SK-N-SH (cell line): ENCODE data around the gene PHKB. TPM values are rescaled to one million over a fixed set of nuclear protein-coding genes. Genes with fewer than 3 reads are reported as not detected.

ENCODE experiments used
- CTCF ChIA-PET: fragments of 300-600, 350-600 bp; formaldehyde crosslinking; extraction: SDS; loops from one replicate; lab custom pipeline; 2021; lab: Yijun Ruan, JAX
- POLR2A ChIA-PET: fragments of 350-600 bp; sonication (Branson Sonifier 250); formaldehyde crosslinking; extraction: SDS; loops from one replicate; lab custom pipeline; 2020; ENCODE audit warnings: antibody characterized with exemption, inconsistent platforms; lab: Yijun Ruan, JAX
- DNase-seq: peaks from one replicate; pipeline ENCODE4 v3.0.0; 2012
- H2AFZ ChIP-seq: fragments of 200-600 bp; sonication (generic); 2 replicates; pipeline ENCODE4 v1.8.1; 2016; ENCODE audit warnings: antibody characterized with exemption, mild to moderate bottlenecking, low read depth
- H3F3A ChIP-seq: fragments of 200-600 bp; sonication (generic); replicated peaks from 2 replicates; pipeline ENCODE3; 2016; ENCODE audit warnings: antibody characterized with exemption, mild to moderate bottlenecking; ENCODE audit not compliant: insufficient read depth
- H3K27ac ChIP-seq, 2 experiments: fragments of 200-500 bp in 1 of 2; fragments of 200-600 bp in 1 of 2; sonication (Bioruptor generic) in 1 of 2; sonication (generic), shearing (Covaris generic) in 1 of 2; 2 replicates each; pipeline versions ENCODE4 v1.5.1 to v1.6.1; 2014 to 2016; ENCODE audit warnings: low read depth in 2 of 2, inconsistent platforms in 1 of 2, low read length in 1 of 2, mild to moderate bottlenecking in 1 of 2, mixed read lengths in 1 of 2
- H3K27me3 ChIP-seq: fragments of 200-600 bp; sonication (generic), shearing (Covaris generic); 2 replicates; pipeline ENCODE4 v1.6.1; 2016; ENCODE audit warnings: mixed run types; ENCODE audit not compliant: insufficient read depth
- H3K36me3 ChIP-seq, 2 experiments: fragments of 200-500 bp in 1 of 2; fragments of 200-600 bp in 1 of 2; sonication (Bioruptor generic) in 1 of 2; sonication (generic) in 1 of 2; replicated peaks in 1 of 2; 2 replicates each; pipeline versions ENCODE3 to v1.5.1; 2014 to 2016; ENCODE audit warnings: low read length in 1 of 2, mild to moderate bottlenecking in 1 of 2; ENCODE audit not compliant: insufficient read depth in 2 of 2, control insufficient read depth in 1 of 2
- H3K4me1 ChIP-seq, 2 experiments: fragments of 200-500 bp in 1 of 2; fragments of 200-600 bp in 1 of 2; sonication (Bioruptor generic) in 1 of 2; sonication (generic), shearing (Covaris generic) in 1 of 2; 2 replicates each; pipeline versions ENCODE4 v1.5.1 to v1.6.1; 2014 to 2016; ENCODE audit warnings: low read depth in 1 of 2, low read length in 1 of 2, mixed run types in 1 of 2; ENCODE audit not compliant: insufficient read depth in 2 of 2, control insufficient read depth in 1 of 2
- H3K4me2 ChIP-seq: fragments of 200-600 bp; sonication (generic), shearing (Covaris generic); 2 replicates; pipeline ENCODE4 v1.6.1; 2017; ENCODE audit warnings: mixed run types
- H3K4me3 ChIP-seq, 2 experiments: fragments of 200-500 bp in 1 of 2; fragments of 200-600 bp in 1 of 2; sonication (Bioruptor generic) in 1 of 2; sonication (generic), shearing (Covaris generic) in 1 of 2; 2 replicates each; pipeline versions ENCODE4 v1.5.1 to v1.8.1; 2014 to 2016; ENCODE audit warnings: low read depth in 2 of 2, inconsistent platforms in 1 of 2, low read length in 1 of 2, mild to moderate bottlenecking in 1 of 2, mixed read lengths in 1 of 2, moderate library complexity in 1 of 2
- H3K79me2 ChIP-seq: fragments of 200-600 bp; sonication (generic); 2 replicates; pipeline ENCODE4 v1.8.1; 2017; ENCODE audit warnings: mild to moderate bottlenecking; ENCODE audit not compliant: insufficient read depth
- H3K9ac ChIP-seq: fragments of 200-600 bp; sonication (generic); 2 replicates; pipeline ENCODE4 v1.6.1; 2017; ENCODE audit warnings: mixed run types
- H3K9me2 ChIP-seq: fragments of 200-600 bp; sonication (generic); 2 replicates; pipeline ENCODE4 v1.6.1; 2017; ENCODE audit warnings: mixed run types
- H3K9me3 ChIP-seq: fragments of 200-600 bp; sonication (generic); 2 replicates; pipeline ENCODE4 v1.6.1; 2017; ENCODE audit warnings: mixed run types, mild to moderate bottlenecking, moderate library complexity
- H4K20me1 ChIP-seq: fragments of 200-600 bp; sonication (generic); 2 replicates; pipeline ENCODE4 v1.6.1; 2017; ENCODE audit warnings: mild to moderate bottlenecking, mixed run types; ENCODE audit not compliant: insufficient read depth
- CHD2 ChIP-seq: fragments of 150-350 bp; IDR thresholded peaks from 2 replicates; pipeline ENCODE4 v1.6.1; 2018; ENCODE audit warnings: low read length; ENCODE audit not compliant: partially characterized antibody
- EP300 ChIP-seq, 2 experiments: IDR thresholded peaks; 2 replicates each; pipeline versions ENCODE4 v1.4.0 to v1.6.1; 2012; ENCODE audit warnings: borderline replicate concordance in 1 of 2, low read depth in 1 of 2, low read length in 1 of 2
- EZH2phosphoT487 ChIP-seq: fragments of 200-600 bp; sonication (generic); IDR thresholded peaks from 2 replicates; pipeline ENCODE4 v1.6.1; 2017; ENCODE audit warnings: low read depth, mixed run types, mild to moderate bottlenecking, antibody characterized with exemption, moderate library complexity, borderline replicate concordance
- FOSL2 ChIP-seq: IDR thresholded peaks from 2 replicates; pipeline ENCODE4 v1.4.0; 2012; ENCODE audit warnings: low read depth, mild to moderate bottlenecking, moderate library complexity, borderline replicate concordance
- GABPA ChIP-seq: IDR thresholded peaks from 2 replicates; pipeline ENCODE4 v1.4.0; 2012; ENCODE audit warnings: low read depth, mild to moderate bottlenecking
- GATA2 ChIP-seq: sonication (generic); formaldehyde crosslinking; IDR thresholded peaks from 2 replicates; pipeline ENCODE4 v1.5.0; 2020; ENCODE audit warnings: mild to moderate bottlenecking, missing genetic modification reagents
- MEF2A ChIP-seq: IDR thresholded peaks from 2 replicates; pipeline ENCODE4 v1.4.0; 2012; ENCODE audit warnings: low read depth, borderline replicate concordance
- MXI1 ChIP-seq: IDR thresholded peaks from 2 replicates; pipeline ENCODE4 v1.6.1; 2012; ENCODE audit warnings: mild to moderate bottlenecking, low read depth, low read length, improper control_type of control experiment
- NRF1 ChIP-seq: IDR thresholded peaks from 2 replicates; pipeline ENCODE4 v1.6.1; 2012; ENCODE audit warnings: low read depth, mild to moderate bottlenecking, low read length
- PBX3 ChIP-seq: IDR thresholded peaks from 2 replicates; pipeline ENCODE4; 2012
- POLR2AphosphoS5 ChIP-seq: IDR thresholded peaks from 2 replicates; pipeline ENCODE4 v1.6.1; 2012; ENCODE audit warnings: low read depth, low read length
- RAD21 ChIP-seq: IDR thresholded peaks from 2 replicates; pipeline ENCODE4 v1.6.1; 2012; ENCODE audit warnings: mild to moderate bottlenecking, low read length
- REST ChIP-seq: IDR thresholded peaks from 2 replicates; pipeline ENCODE4 v1.6.1; 2012; ENCODE audit warnings: mild to moderate bottlenecking, low read depth, low read length, moderate library complexity
- RFX5 ChIP-seq: IDR thresholded peaks from 2 replicates; pipeline ENCODE4 v1.6.1; 2012; ENCODE audit warnings: mild to moderate bottlenecking, improper control_type of control experiment, low read length
- RXRA ChIP-seq: IDR thresholded peaks from 2 replicates; pipeline ENCODE4 v1.4.0; 2012; ENCODE audit warnings: low read depth, mild to moderate bottlenecking, borderline replicate concordance
- SIN3A ChIP-seq: IDR thresholded peaks from 2 replicates; pipeline ENCODE4 v1.6.1; 2012; ENCODE audit warnings: low read depth, mild to moderate bottlenecking, low read length, moderate library complexity, borderline replicate concordance
- SMC3 ChIP-seq: IDR thresholded peaks from 2 replicates; pipeline ENCODE4 v1.6.1; 2012; ENCODE audit warnings: low read depth, low read length, improper control_type of control experiment
- TEAD4 ChIP-seq: IDR thresholded peaks from 2 replicates; pipeline ENCODE4 v1.4.0; 2012; ENCODE audit warnings: mild to moderate bottlenecking, borderline replicate concordance; ENCODE audit not compliant: insufficient read depth
- ZBTB33 ChIP-seq: IDR thresholded peaks from 2 replicates; pipeline ENCODE4 v1.4.0; 2012; ENCODE audit warnings: low read depth, borderline replicate concordance
- WGBS: methylation state at CpG from one replicate; pipeline ENCODE4 v1.1.6; 2017; ENCODE audit warnings: low lambda C conversion rate; 5-methylcytosine and 5-hydroxymethylcytosine counted together
- polyA plus RNA-seq, 3 experiments: library from polyadenylated mRNA; depleted of rRNA; stranded (reverse); fragments of >200 nt; gene quantifications; 2 replicates each; pipeline ENCODE4 v1.2.3, GENCODE V29; 2012
- TF ChIP-seq, protein P1 (sequence below): fragments of 150-350 bp; IDR thresholded peaks from 2 replicates; pipeline ENCODE4 v1.6.1; 2016; ENCODE audit warnings: mild to moderate bottlenecking, low read depth, low read length
- TF ChIP-seq, protein P2 (sequence below): IDR thresholded peaks from 2 replicates; pipeline ENCODE4 v1.4.0; 2012; ENCODE audit warnings: low read depth, borderline replicate concordance

Gene PHKB
- polyA plus RNA-seq, 1 of the 3 experiments (the other 2 are of a cell fraction): 20.8 TPM

GRCh38 chr16:47473792-47474191 is 12.7 kb downstream of the PHKB start:
- CTCF ChIA-PET: no interaction called here

DNA sequence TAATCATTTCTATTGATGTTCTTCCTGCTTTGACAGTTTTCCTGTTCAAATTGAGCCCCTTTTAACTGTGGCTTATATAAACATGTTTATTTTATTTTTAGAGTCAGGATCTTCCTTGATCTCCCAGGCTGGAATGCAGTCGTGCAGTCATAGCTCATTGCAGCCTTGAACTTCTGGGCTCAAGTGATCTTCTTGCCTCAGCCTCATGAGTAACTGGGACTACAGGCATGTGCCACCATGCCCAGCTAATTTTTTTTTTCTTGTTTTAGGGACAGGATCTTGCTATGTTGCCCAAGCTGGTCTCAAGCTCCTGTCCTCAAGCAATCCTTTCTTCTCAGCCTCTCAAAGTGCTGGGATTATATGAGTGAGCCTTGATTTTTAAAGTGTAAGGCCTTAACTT is 14.7 kb downstream of the PHKB start:
- CTCF ChIA-PET: no interaction called here
- TF ChIP-seq EP300 (IDR thresholded peaks at IDR 0.05; ENCODE audit: borderline replicate concordance in 1 of 2, low read depth in 1 of 2, low read length in 1 of 2): no peak
- no peak for TF ChIP-seq SMC3
- no peak for TF ChIP-seq PBX3
- no peak for TF ChIP-seq ZBTB33
- no peak for TF ChIP-seq CHD2
- TF ChIP-seq RAD21: no peak
- TF ChIP-seq REST: no peak
- TF ChIP-seq, protein P1, sequence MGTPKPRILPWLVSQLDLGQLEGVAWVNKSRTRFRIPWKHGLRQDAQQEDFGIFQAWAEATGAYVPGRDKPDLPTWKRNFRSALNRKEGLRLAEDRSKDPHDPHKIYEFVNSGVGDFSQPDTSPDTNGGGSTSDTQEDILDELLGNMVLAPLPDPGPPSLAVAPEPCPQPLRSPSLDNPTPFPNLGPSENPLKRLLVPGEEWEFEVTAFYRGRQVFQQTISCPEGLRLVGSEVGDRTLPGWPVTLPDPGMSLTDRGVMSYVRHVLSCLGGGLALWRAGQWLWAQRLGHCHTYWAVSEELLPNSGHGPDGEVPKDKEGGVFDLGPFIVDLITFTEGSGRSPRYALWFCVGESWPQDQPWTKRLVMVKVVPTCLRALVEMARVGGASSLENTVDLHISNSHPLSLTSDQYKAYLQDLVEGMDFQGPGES: no peak
- TF ChIP-seq FOSL2: no peak
- TF ChIP-seq, protein P2, sequence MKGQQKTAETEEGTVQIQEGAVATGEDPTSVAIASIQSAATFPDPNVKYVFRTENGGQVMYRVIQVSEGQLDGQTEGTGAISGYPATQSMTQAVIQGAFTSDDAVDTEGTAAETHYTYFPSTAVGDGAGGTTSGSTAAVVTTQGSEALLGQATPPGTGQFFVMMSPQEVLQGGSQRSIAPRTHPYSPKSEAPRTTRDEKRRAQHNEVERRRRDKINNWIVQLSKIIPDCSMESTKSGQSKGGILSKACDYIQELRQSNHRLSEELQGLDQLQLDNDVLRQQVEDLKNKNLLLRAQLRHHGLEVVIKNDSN: no peak

More at GRCh38 chr16:47473792-47474191, 12.7 kb downstream of the PHKB start:
- Histone ChIP-seq H3K36me3 (no peaks in the 10 kb centered on the region), H3K9me2 (no peaks in the 10 kb centered on the region), H3K4me1 (peaks cover 0 to 5% of the 10 kb centered on the region in 2 experiments; a peak in 2 of 4 replicates), H2AFZ (no peak overlapping the region)
- no peak for DNase-seq
- TF ChIP-seq GATA2 (CRISPR knock-in tag): no peak
- TF ChIP-seq GABPA: no peak
- no peak for TF ChIP-seq CHD2
- TF ChIP-seq MXI1: no peak
- no peak for TF ChIP-seq POLR2AphosphoS5
- no peak for TF ChIP-seq SMC3
- no peak for TF ChIP-seq NRF1
- TF ChIP-seq MEF2A: no peak
- no peak for TF ChIP-seq RXRA
- no peak for TF ChIP-seq TEAD4
- no peak for TF ChIP-seq PBX3
- TF ChIP-seq EZH2phosphoT487: no peak
- no peak for TF ChIP-seq RFX5
- no peak for TF ChIP-seq SIN3A
- TF ChIP-seq, all 33 proteins: peak for 0
- H3K4me2 ChIP-seq: no peak overlapping the region
- H3K27me3 ChIP-seq: no peaks in the 10 kb centered on the region
- H3K9ac ChIP-seq: no peak overlapping the region
- no peak overlapping the region for H3K27ac ChIP-seq
- H3F3A ChIP-seq: no peaks in the 10 kb centered on the region
- POLR2A ChIA-PET: no interaction called here
- H3K9me3 ChIP-seq: no peaks in the 10 kb centered on the region
- peaks cover 29% of the 10 kb centered on the region for H3K79me2 ChIP-seq
- H4K20me1 ChIP-seq: no peaks in the 10 kb centered on the region
- no peak overlapping the region for H3K4me3 ChIP-seq
- WGBS: 91% methylated on average over 3 of the region's 3 CpGs

More for the DNA sequence above, 14.7 kb downstream of the PHKB start:
- no peaks in the 10 kb centered on the region for H4K20me1 ChIP-seq
- no peaks in the 10 kb centered on the region for H3F3A ChIP-seq
- no peak overlapping the region for H3K27ac ChIP-seq
- H3K79me2 ChIP-seq: peaks cover 26% of the 10 kb centered on the region
- no peaks in the 10 kb centered on the region; a peak in 1 of 4 replicates for H3K4me1 ChIP-seq
- no peak for DNase-seq
- no peaks in the 10 kb centered on the region for H3K9me2 ChIP-seq
- no peaks in the 10 kb centered on the region for H3K36me3 ChIP-seq
- H2AFZ ChIP-seq: no peak overlapping the region
- H3K4me2 ChIP-seq: no peak overlapping the region
- H3K9me3 ChIP-seq: no peaks in the 10 kb centered on the region
- H3K27me3 ChIP-seq: no peaks in the 10 kb centered on the region
- WGBS: 78% methylated on average over 1 of the region's 1 CpG
- POLR2A ChIA-PET: no interaction called here
- no peak overlapping the region for H3K9ac ChIP-seq
- H3K4me3 ChIP-seq: no peak overlapping the region
